Mesenchymal stem cell (in vitro differentiated cells and primary cell): Measurements from ENCODE around the gene FRMPD4.

Experiments
- DNase-seq: peaks from one replicate; pipeline ENCODE4 v3.0.0-alpha.2; 2013
- H2AFZ ChIP-seq: one replicate; pipeline ENCODE4 v1.6.1; 2013; ENCODE audit warnings: low read depth, mild to moderate bottlenecking, control low read depth, inconsistent platforms, low read length, moderate library complexity
- H2AK5ac ChIP-seq: 2 replicates; pipeline ENCODE4 v1.6.1; 2013; ENCODE audit warnings: low read length, moderate library complexity, mild to moderate bottlenecking, inconsistent platforms; ENCODE audit not compliant: severe bottlenecking
- H2BK120ac ChIP-seq: one replicate; pipeline ENCODE4 v1.6.1; 2013; ENCODE audit warnings: low read depth, mild to moderate bottlenecking, inconsistent platforms, low read length, moderate library complexity
- H2BK12ac ChIP-seq, 2 experiments: one replicate each; pipeline ENCODE4 v1.6.1; 2013; ENCODE audit warnings: inconsistent platforms in 2 of 2, low read length in 2 of 2, mild to moderate bottlenecking in 2 of 2, moderate library complexity in 2 of 2, control low read depth in 1 of 2
- H2BK15ac ChIP-seq: one replicate; pipeline ENCODE4 v1.6.1; 2013; ENCODE audit warnings: mild to moderate bottlenecking, low read depth, inconsistent platforms; ENCODE audit not compliant: poor library complexity, severe bottlenecking
- H2BK5ac ChIP-seq: 2 replicates; pipeline ENCODE4 v1.6.1; 2013; ENCODE audit warnings: low read depth, mild to moderate bottlenecking, low read length, control low read depth, inconsistent platforms; ENCODE audit not compliant: poor library complexity, severe bottlenecking
- H3K14ac ChIP-seq, 2 experiments: one replicate each; pipeline ENCODE4 v1.6.1; 2013; ENCODE audit warnings: inconsistent platforms in 2 of 2, low read length in 2 of 2, control low read depth in 1 of 2, mild to moderate bottlenecking in 1 of 2, moderate library complexity in 1 of 2
- H3K18ac ChIP-seq, 2 experiments: one replicate each; pipeline ENCODE4 v1.6.1; 2013; ENCODE audit warnings: inconsistent platforms in 2 of 2, low read length in 2 of 2, control low read depth in 1 of 2, low read depth in 1 of 2, mild to moderate bottlenecking in 1 of 2
- H3K23ac ChIP-seq, 2 experiments: one replicate each; pipeline ENCODE4 v1.6.1; 2013; ENCODE audit warnings: inconsistent platforms in 2 of 2, low read length in 2 of 2, mild to moderate bottlenecking in 2 of 2, moderate library complexity in 2 of 2, control low read depth in 1 of 2
- H3K27ac ChIP-seq: 2 replicates; pipeline ENCODE4 v1.5.1; 2013; ENCODE audit warnings: mild to moderate bottlenecking, moderate library complexity, low read length, control low read depth, inconsistent platforms; ENCODE audit not compliant: poor library complexity, severe bottlenecking
- H3K27me3 ChIP-seq, 2 experiments: 2 replicates each; pipeline versions ENCODE4 v1.6.1 to v1.7.0; 2013; ENCODE audit warnings: low read length in 2 of 2, mild to moderate bottlenecking in 2 of 2, moderate library complexity in 2 of 2, control low read depth in 1 of 2, inconsistent platforms in 1 of 2; ENCODE audit not compliant: control insufficient read depth in 1 of 2, insufficient read depth in 1 of 2
- H3K36me3 ChIP-seq, 2 experiments: 2 replicates each; pipeline versions ENCODE4 v1.6.1 to v1.7.0; 2013; ENCODE audit warnings: low read length in 2 of 2, control low read depth in 1 of 2, inconsistent platforms in 1 of 2, low read depth in 1 of 2, mild to moderate bottlenecking in 1 of 2; ENCODE audit not compliant: insufficient read depth in 2 of 2, control insufficient read depth in 1 of 2
- H3K4ac ChIP-seq, 2 experiments: one replicate each; pipeline ENCODE4 v1.6.1; 2013; ENCODE audit warnings: inconsistent platforms in 2 of 2, low read length in 2 of 2, mild to moderate bottlenecking in 2 of 2, moderate library complexity in 2 of 2, control low read depth in 1 of 2, low read depth in 1 of 2
- H3K4me1 ChIP-seq: 2 replicates; pipeline ENCODE4 v1.6.1; 2013; ENCODE audit warnings: low read depth, low read length, control low read depth; ENCODE audit not compliant: control insufficient read depth, insufficient read depth
- H3K4me2 ChIP-seq: 2 replicates; pipeline ENCODE4 v1.6.1; 2013; ENCODE audit warnings: low read length, mild to moderate bottlenecking, inconsistent platforms; ENCODE audit not compliant: poor library complexity, severe bottlenecking
- H3K4me3 ChIP-seq, 2 experiments: 2 replicates each; pipeline versions ENCODE4 v1.5.1 to v1.7.0; 2013; ENCODE audit warnings: low read length in 2 of 2, mild to moderate bottlenecking in 2 of 2, control low read depth in 1 of 2, low read depth in 1 of 2; ENCODE audit not compliant: insufficient read depth in 1 of 2
- H3K79me1 ChIP-seq: replicated peaks from 2 replicates; pipeline ENCODE4 v1.6.1; 2013; ENCODE audit warnings: mild to moderate bottlenecking, control low read depth, low read length, inconsistent platforms; ENCODE audit not compliant: poor library complexity, severe bottlenecking
- H3K9ac ChIP-seq: 2 replicates; pipeline ENCODE4 v1.7.0; 2013; ENCODE audit warnings: mild to moderate bottlenecking, low read length, moderate library complexity
- H3K9me3 ChIP-seq: 2 replicates; pipeline ENCODE4 v1.7.0; 2013; ENCODE audit warnings: mild to moderate bottlenecking, low read length; ENCODE audit not compliant: control insufficient read depth
- H4K8ac ChIP-seq: one replicate; pipeline ENCODE4 v1.6.1; 2013; ENCODE audit warnings: inconsistent platforms, mild to moderate bottlenecking, low read length, moderate library complexity
- H4K91ac ChIP-seq: one replicate; pipeline ENCODE4 v1.6.1; 2013; ENCODE audit warnings: mild to moderate bottlenecking, low read length, inconsistent platforms
- WGBS: methylation state at CpG from one replicate; pipeline ENCODE4 v1.1.7; 2013; ENCODE audit warnings: mixed read lengths; 5-methylcytosine and 5-hydroxymethylcytosine counted together

The FRMPD4 gene

DNA sequence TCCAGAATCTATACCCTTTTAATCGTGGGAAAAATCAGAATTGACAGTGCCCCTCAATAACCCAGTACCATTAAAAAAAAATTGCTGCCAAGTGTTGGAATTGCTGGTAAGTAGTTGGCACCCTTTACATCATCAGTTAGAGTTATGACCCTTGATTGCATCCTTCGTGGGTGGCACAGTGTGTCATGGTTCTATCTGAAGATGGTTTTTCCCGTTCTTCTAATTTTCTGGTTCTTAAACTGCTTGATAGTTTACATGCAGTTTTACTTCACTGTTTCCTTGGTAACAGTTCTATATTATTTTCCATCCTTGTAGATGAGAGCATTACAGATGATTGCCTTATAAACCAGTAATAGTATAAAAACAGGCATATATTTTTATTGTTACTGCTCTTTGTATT, 3.2 kb downstream of the FRMPD4 start:
- no peak overlapping the region for H2BK120ac ChIP-seq
- no peak overlapping the region for H3K27ac ChIP-seq
- H2AK5ac ChIP-seq: no peak overlapping the region
- no peaks in the 10 kb centered on the region for H3K9me3 ChIP-seq
- H3K27me3 ChIP-seq: peaks cover 27 to 30% of the 10 kb centered on the region in 2 experiments
- no peaks in the 10 kb centered on the region for H3K36me3 ChIP-seq
- H2BK12ac ChIP-seq: no peak overlapping the region
- no CpG with 5 or more reads among the region's 3 CpGs for WGBS
- no peaks in the 10 kb centered on the region for H3K79me1 ChIP-seq
- no peak overlapping the region for H2AFZ ChIP-seq
- no peak overlapping the region for H4K8ac ChIP-seq
- H3K23ac ChIP-seq: no peak overlapping the region
- no peak overlapping the region for H3K18ac ChIP-seq
- no peak overlapping the region for H3K9ac ChIP-seq
- no peak overlapping the region for H3K4me3 ChIP-seq
- no peak overlapping the region for H2BK5ac ChIP-seq
- H2BK15ac ChIP-seq: no peak overlapping the region
- no peak overlapping the region for H3K4me2 ChIP-seq
- no peak for DNase-seq
- no peak overlapping the region for H3K14ac ChIP-seq
- no peak overlapping the region for H4K91ac ChIP-seq
- H3K4ac ChIP-seq: no peak overlapping the region
- peaks cover 10% of the 10 kb centered on the region for H3K4me1 ChIP-seq

DNA sequence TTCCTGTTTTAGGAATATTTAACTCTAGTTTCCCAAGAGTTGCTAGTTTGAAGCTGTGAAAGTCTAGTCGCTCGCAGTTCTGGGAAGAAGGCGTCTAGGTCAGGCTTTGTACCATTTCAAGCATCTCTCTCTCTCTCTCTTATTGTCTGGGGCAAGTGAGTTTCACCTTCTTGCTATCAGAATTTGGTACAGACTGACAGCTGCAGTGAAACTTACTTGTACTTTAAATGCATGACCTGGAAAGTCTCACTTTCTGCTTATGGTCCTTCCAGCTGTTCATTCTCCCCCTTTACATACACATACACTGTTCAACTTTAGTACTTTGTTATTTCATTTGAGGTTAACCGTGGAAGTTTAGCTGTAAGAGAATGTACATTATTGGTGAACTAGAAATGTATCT, 4.4 kb downstream of the FRMPD4 start:
- no peaks in the 10 kb centered on the region for H3K9me3 ChIP-seq
- no CpG with 5 or more reads among the region's 4 CpGs for WGBS

DNA sequence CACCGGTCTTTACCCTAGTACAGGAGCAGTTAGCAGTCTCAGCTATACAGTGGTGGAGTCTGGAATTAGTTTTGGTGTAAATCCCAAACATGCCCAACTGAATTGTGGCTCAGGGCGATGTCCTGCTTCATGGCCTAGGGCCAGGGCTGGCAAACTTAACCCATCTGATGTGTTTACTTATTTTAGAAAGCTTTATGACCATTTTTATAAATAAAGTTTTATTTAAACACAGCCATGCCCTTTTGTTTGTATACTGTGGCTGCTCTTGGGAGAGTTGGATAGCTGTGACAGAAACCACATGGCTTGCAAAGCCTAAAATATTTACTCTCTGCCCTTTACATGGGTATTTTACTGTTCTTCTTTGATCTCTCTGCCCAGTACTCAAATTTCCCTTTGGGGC, 7.1 kb downstream of the FRMPD4 start:
- no peak overlapping the region for H3K27ac ChIP-seq
- no peak overlapping the region for H2BK15ac ChIP-seq
- no peak overlapping the region for H2AFZ ChIP-seq
- no peak overlapping the region for H3K18ac ChIP-seq
- H2BK120ac ChIP-seq: no peak overlapping the region
- H4K8ac ChIP-seq: no peak overlapping the region
- H3K23ac ChIP-seq: no peak overlapping the region
- H3K4me3 ChIP-seq: no peak overlapping the region
- no peaks in the 10 kb centered on the region for H3K79me1 ChIP-seq
- WGBS: 94% methylated on average over 1 of the region's 2 CpGs
- H2BK5ac ChIP-seq: no peak overlapping the region
- H3K4me2 ChIP-seq: no peak overlapping the region
- H3K14ac ChIP-seq: no peak overlapping the region
- H3K4me1 ChIP-seq: no peaks in the 10 kb centered on the region
- H2BK12ac ChIP-seq: no peak overlapping the region
- no peaks in the 10 kb centered on the region for H3K36me3 ChIP-seq
- no peak overlapping the region for H2AK5ac ChIP-seq
- no peaks in the 10 kb centered on the region for H3K9me3 ChIP-seq
- DNase-seq: no peak
- H3K4ac ChIP-seq: no peak overlapping the region
- peaks cover 0 to under 1% of the 10 kb centered on the region in 2 experiments for H3K27me3 ChIP-seq
- no peak overlapping the region for H4K91ac ChIP-seq
- no peak overlapping the region for H3K9ac ChIP-seq

More for the DNA sequence above, 4.4 kb downstream of the FRMPD4 start:
- Histone ChIP-seq H2AK5ac (no peak overlapping the region), H3K4me1 (peaks cover 10% of the 10 kb centered on the region), H3K4me3 (no peak overlapping the region), H2BK12ac (no peak overlapping the region), H4K8ac (no peak overlapping the region), H2AFZ (no peak overlapping the region), H3K14ac (no peak overlapping the region), H3K18ac (no peak overlapping the region), H3K27ac (no peak overlapping the region), H3K4ac (no peak overlapping the region), H3K23ac (no peak overlapping the region), H2BK15ac (no peak overlapping the region), H3K4me2 (no peak overlapping the region), H2BK120ac (no peak overlapping the region), H3K79me1 (no peaks in the 10 kb centered on the region), H3K36me3 (no peaks in the 10 kb centered on the region), H4K91ac (no peak overlapping the region), H2BK5ac (no peak overlapping the region), H3K27me3 (peaks cover 19 to 23% of the 10 kb centered on the region in 2 experiments), H3K9ac (no peak overlapping the region)
- DNase-seq: no peak

DNA sequence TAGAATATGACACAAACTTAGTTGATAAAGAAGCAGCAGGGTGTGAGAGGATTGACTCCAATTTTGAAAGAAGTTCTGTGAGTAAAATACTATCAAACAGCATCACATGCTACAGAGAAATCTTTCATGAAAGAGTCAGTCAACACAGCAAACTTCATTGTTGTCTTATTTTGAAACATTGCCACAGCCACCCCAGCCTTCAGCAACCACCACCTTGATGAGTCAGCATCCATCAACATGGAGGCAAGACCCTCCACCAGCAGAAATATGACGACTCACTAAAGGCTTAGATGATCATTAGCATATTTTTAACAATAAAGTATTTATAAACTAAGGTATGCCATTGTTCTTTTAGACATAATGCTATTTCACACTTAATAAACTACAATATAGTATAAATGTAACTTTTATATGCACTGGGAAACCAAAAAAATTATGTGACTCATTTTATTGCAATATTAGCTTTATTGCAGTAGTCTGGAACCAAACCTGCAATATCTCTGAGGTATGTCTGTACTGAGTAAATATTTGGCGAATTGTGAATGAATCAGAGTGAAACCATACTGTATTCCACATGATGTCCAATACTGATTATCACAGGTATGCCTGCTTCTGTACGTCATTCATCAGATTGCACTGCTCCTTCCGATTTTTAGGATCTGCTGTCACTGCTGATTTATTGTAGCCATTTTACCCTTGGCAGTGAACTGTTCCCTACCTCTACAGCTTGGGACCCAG, 11.6 kb downstream of the FRMPD4 start:
- Histone ChIP-seq H2AK5ac (no peak overlapping the region), H2BK12ac (no peak overlapping the region), H3K14ac (no peak overlapping the region), H3K9me3 (no peaks in the 10 kb centered on the region), H3K79me1 (no peaks in the 10 kb centered on the region), H3K18ac (no peak overlapping the region), H3K4me1 (no peaks in the 10 kb centered on the region), H3K27me3 (no peaks in the 10 kb centered on the region), H4K91ac (no peak overlapping the region), H3K23ac (no peak overlapping the region), H2AFZ (no peak overlapping the region), H3K4me3 (no peak overlapping the region), H3K4me2 (no peak overlapping the region), H3K36me3 (no peaks in the 10 kb centered on the region), H3K4ac (no peak overlapping the region), H3K9ac (no peak overlapping the region), H4K8ac (no peak overlapping the region), H2BK5ac (no peak overlapping the region), H2BK15ac (no peak overlapping the region), H2BK120ac (no peak overlapping the region), H3K27ac (no peak overlapping the region)
- no peak for DNase-seq
- WGBS: 73% methylated on average over 3 of the region's 4 CpGs
